GM21528 (cell line): ENCODE data around the gene AADAT.
"Not testable (repeated sequence)": the region's sequence is repeated elsewhere in the genome, so short reads cannot be mapped to it uniquely, and the experiment has no call there.

Source experiments
- ATAC-seq: cut with Tn5 transposase; IDR thresholded peaks from one replicate; pipeline ENCODE4 v1.9.1; 2021; ENCODE audit warnings: mild to moderate bottlenecking, moderate library complexity; ENCODE audit not compliant: unreplicated experiment, low FRiP score

The AADAT gene

DNA sequence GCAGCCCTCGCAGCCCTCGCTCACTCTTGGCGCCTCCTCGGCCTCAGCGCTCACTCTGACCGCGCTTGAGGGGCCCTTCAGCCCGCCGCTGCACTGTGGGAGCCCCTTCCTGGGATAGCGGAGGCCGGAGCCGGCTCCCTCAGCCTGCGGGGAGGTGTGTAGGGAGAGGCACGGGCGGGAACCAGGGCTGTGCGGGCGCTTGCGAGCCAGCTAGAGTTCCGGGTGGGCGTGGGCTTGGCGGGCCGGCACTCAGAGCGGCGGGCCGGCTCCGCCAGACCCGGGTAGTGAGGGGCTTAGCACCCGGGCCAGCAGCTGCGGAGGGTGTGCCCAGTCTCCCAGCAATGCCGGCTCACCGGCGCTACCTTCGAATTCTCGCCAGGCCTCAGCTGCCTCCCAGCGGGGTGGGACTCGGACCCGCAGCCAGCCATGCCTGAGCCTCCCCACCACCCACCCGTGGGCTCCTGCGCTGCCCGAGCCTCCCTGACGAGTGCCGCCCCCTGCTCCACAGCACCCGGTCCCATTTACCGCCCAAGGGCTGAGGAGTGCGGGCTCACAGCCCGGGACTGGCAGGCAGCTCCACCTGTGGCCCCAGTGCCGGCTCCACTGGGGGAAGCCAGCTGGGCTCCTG is 1.4 kb upstream of the AADAT start:
- ATAC-seq = no peak

DNA sequence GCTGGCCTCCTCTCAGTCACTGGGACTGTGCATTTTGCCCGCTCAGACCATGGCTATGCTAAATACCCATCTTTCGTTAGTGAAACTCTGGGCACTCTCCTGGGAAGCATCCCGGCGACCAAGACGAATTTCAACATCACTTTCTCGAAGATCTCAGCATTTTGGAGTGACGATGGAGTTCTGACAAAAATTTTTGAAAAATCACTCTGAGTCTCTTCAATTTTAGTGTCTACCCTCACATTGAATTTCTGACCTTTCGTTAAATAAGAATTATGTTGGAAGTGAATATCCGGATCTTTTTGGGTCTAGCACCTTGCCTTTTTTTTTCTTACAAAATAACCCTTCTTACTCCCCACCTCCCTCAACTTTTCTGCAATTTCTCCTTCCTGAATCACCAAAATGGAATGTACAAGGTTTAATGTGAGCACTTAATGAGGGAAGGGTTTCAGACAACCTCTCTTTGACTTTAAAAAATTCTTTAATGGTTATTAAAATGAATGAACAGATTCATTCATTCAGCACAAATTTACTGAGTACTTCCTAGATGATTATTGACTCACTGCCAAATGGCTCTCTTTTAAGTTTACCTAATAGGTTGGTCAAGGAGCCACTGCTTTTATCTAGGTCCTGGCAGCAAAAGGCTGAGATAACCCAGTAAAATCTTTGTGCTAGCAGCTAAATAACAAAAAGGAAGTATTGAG is 746 bp upstream of the AADAT start:
- ATAC-seq = no peak

DNA sequence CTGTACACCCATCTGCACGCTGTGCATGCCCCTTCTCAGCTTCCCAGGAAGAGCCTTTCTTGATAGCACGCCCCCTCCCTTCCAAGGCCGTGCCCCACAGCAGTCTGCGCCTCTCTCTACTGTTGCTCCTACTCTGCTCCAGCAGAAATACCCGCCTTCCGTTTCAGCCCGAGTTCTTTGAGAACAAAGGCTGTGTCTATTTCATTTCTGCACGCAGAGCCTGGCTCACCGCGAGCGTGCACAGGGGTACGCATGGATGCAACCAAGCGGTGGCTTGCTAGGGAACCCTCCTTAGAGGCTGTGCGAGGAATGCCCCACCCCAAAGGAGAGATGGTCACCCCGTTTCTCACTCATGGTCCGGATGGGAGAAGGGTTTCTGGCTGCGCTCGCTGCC is 485 bp downstream of the AADAT start:
- ATAC-seq = no peak

DNA sequence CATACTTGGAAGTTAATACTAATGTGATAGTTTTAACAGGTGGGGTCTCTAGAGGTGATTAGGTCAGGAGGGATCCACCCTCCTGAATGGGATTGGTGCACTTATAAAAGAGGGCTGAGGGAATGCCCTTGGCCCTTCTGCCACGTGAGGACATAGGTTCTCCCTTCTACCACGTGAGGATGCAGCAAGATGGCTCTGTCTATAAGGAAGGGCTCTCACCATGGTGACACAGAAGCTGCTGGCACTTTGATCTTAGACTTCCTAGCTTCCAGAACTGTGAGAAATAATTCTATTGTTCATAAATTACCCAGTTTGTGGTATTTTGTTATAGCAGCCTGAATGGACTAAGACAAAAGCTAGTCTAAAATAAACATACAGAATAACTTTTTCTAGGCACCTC is 1.0 kb downstream of the AADAT start:
- no peak for ATAC-seq

GRCh38 chr4:170087163-170087700 is 2.5 kb downstream of the AADAT start:
- no peak for ATAC-seq

DNA sequence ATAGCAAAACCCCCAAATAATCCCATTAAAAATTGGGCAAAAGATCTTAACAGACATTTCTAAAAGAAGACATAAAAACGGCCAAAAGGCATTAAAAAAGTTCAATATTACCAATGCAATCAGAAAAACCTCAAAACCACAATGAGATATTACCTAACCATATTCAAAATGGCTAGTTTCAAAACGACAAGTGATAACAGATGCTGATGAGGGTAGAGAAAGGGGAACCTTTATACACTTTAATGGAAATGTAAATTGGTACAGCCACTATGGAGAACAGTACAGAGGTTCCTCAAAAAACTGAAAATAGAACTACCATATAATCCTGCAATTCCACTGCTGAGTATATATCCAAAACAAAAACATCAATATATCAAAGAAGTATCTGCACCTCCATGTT is 6.2 kb downstream of the AADAT start:
- no peak for ATAC-seq

GRCh38 chr4:170080496-170080895 is 9.3 kb downstream of the AADAT start:
- no peak for ATAC-seq

GRCh38 chr4:170079981-170080380 is 9.8 kb downstream of the AADAT start:
- ATAC-seq = no peak

DNA sequence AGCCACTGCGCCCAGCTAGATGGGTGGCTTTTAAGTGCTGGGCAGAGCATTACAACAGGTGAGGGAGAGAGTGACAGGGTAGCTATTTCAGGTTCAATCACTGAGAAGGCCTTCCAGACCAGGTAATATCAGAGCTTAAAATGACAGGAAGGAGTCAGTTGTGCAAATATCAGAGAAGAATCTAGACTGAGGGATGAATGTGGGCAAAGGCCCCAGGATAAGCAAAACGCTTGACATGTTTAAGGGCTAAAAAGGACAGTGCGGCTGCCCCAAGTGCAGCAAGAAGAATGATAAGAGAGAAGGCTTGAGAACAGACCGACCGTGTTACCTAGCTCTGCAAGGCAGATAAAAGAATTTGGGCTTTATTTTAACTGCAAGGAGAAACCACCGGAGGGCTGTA is 18.6 kb downstream of the AADAT start:
- ATAC-seq = no peak

DNA sequence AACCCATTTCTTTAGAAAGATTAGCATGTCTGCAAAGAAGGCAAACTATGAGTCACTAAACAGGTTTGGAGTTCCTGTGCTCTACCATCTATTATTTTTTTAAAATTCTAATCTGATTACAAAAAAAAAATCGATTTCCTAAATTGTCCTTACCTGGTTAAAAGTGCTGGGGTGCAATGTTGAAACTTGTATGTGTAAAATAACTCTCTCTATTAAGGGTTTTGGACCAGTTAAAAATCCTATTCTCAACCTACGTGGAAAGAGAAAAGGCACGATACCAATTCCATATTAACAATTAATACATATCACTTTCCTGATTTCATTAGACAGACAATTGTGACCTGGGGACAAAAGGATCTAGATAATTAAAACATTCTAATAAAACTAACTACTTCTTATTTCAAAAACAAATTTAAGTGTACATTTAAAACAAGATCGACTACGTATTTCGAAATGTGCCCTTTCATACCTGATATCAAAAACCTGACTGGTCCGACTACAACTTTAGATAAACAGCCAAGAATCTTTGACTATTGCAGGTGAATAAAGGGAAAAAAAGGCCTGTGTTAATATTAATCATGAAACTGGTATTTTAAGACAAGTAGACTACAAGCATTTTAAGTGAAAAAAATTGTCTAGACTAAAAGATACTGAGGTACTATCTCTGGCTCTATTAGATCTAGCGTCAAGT is 21.2 kb downstream of the AADAT start:
- ATAC-seq = no peak

- no peak for ATAC-seq
These were observed 30.3 kb downstream of the AADAT start for GRCh38 chr4:170059421-170059820.

- no peak for ATAC-seq
These were observed 30.9 kb downstream of the AADAT start for GRCh38 chr4:170058826-170059225.

- no peak for ATAC-seq
These were observed 31.9 kb downstream of the AADAT start for GRCh38 chr4:170057866-170058265.

- no peak for ATAC-seq
These were observed 36.8 kb downstream of the AADAT start for GRCh38 chr4:170052919-170053318.

- ATAC-seq = no peak
These were observed 38.4 kb downstream of the AADAT start for GRCh38 chr4:170051402-170051801.

GRCh38 chr4:170049766-170050165 is 40.0 kb downstream of the AADAT start:
- ATAC-seq = no peak

DNA sequence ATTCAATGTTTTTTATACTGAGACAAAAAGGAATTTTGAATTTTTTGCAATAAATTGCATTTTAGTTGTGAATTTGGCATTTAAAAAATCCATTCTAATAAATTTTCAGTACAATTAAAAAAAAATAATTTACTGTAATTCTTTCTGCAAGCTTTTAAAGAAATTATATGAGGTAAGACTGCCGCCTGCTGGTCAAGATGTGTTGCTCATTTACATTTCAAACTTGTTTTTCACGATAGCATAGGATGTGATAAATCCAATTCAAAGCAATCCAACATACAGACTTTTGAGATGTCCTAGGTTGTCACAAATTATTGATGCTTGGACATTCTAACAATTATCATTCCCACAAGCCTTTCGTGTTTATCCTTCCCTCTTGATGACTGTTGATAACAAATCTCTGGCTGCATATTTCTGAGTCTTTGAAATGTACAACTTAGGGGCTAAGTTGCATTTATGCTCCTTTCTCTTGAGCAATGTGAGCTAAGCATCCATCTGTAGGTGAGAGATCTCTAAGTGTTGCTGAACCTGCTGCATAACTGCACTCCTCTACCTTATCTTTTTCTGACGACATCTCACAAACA is 41.9 kb downstream of the AADAT start:
- ATAC-seq = no peak

DNA sequence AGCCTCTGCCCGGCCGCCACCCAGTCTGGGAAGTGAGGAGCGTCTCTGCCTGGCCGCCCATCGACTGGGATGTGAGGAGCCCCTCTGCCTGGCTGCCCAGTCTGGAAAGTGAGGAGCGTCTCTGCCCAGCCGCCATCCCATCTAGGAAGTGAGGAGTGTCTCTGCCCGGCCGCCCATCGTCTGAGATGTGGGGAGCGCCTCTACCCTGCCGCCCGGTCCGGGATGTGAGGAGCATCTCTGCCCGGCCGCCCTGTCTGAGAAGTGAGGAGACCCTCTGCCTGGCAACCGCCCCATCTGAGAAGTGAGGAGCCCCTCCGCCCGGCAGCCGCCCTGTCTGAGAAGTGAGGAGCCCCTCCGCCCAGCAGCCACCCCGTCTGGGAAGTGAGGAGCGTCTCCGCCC is 43.6 kb downstream of the AADAT start:
- not testable (repeated sequence) for ATAC-seq

DNA sequence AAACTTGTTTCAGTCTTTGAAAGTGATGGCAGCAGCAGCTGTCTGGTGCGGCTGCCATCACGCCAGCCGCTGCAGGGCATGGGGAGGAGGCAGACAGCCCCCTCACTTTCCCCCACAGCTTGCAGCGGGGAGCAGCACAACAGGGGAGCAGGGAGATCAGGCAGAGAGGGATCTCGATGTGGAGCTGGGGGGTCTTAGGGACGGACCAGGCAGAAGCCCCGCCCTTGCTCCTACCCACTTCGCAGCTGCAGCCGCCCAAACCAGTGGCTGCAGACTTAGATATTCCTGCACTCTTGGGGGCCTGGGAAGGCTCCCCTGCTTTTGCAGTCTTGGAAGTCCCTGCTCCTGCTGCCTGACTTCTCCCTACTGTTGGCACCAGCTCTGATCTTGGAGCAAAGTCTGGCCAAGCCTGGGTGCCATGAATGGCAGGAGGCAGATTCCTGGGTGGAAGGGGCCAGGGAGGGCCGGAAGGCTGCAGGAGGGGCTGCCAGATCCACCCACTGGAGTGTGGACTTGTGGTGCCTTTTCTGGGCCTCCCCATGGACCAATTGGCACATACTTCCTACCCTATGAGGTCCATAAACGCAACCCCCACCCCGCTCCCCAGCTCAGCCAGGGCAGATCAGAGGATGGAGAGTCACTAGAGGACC is 49.6 kb downstream of the AADAT start:
- ATAC-seq = no peak

DNA sequence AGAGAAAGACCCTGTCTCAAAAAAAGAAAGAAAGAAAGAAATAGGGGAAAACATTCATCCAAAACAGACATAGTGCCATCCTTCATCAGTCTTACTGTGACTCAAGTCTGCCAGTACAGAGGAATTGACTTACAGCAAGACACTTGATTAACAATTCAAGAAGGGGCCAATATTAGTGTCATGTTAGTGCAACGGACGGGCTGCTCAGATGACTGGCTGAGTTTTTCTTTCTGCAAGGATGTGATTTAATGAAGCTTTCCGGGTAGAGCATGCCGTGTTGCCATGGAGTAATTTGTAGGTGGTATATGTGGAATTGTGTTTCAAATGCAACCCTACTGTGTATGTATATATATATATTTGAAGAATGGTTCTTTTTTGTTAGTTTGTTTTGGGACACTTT is 51.0 kb downstream of the AADAT start:
- no peak for ATAC-seq

- no peak for ATAC-seq
These were observed 51.5 kb downstream of the AADAT start for GRCh38 chr4:170038232-170038631.
